HepG2 (cell line): ENCODE results near the gene C1R. TPM values are rescaled to one million over a fixed set of nuclear protein-coding genes. Genes with fewer than 3 reads are reported as not detected.
"Not testable (repeated sequence)": the region's sequence is repeated elsewhere in the genome, so short reads cannot be mapped to it uniquely, and the experiment has no call there.

Experiments used
- ATAC-seq: fragments of 200-7000 bp; cut with Tn5 transposase; 3 replicates; pipeline ENCODE4 v1.9.1; 2020; ENCODE audit warnings: mild to moderate bottlenecking, moderate library complexity
- BruUV-seq: library from RNA; stranded (reverse); fragments of 400-500 nt; replicated peaks from 2 replicates; lab custom pipeline; 2021; lab: Mats Ljungman, UMichigan
- CTCF ChIA-PET: fragments of 300-600 bp; formaldehyde crosslinking; extraction: SDS; loops from one replicate; lab custom pipeline; 2021; ENCODE audit warnings: low total read pairs, inconsistent platforms, low intra/inter-chr PET ratio; lab: Yijun Ruan, JAX
- POLR2A ChIA-PET: fragments of 350-600 bp; sonication (Branson Sonifier 250); formaldehyde crosslinking; loops from one replicate; lab custom pipeline; 2020; ENCODE audit warnings: antibody characterized with exemption, inconsistent platforms; lab: Yijun Ruan, JAX
- DNase-seq: peaks from one replicate; pipeline ENCODE4 v3.0.0-alpha.2; 2015; ENCODE audit warnings: low spot score
- FAIRE-seq: peaks from 3 replicates; lab custom pipeline; 2011; peaks lifted over from hg19 to GRCh38; lab: Jason Lieb, UNC
- H2AFZ ChIP-seq: one replicate; pipeline ENCODE4 v1.6.1; 2011; ENCODE audit warnings: low read length, inconsistent platforms
- H3K27ac ChIP-seq: fragments of 300-600 bp; 3 replicates; pipeline ENCODE4 v1.8.0; 2011; ENCODE audit warnings: mixed run types, mild to moderate bottlenecking, mixed read lengths, low read length, inconsistent platforms; ENCODE audit not compliant: insufficient read depth; ENCODE audit errors: extremely low read length
- H3K27me3 ChIP-seq, 2 experiments: fragments of 200-600 bp in 1 of 2; 2 replicates in 1 of 2; 3 replicates in 1 of 2; pipeline versions ENCODE4 v1.6.0 to v1.8.0; 2011; ENCODE audit warnings: low read length in 2 of 2, mild to moderate bottlenecking in 2 of 2, moderate library complexity in 2 of 2, inconsistent platforms in 1 of 2; ENCODE audit not compliant: insufficient read depth in 2 of 2, control insufficient read depth in 1 of 2
- H3K36me3 ChIP-seq, 2 experiments: fragments of 200-600 bp in 1 of 2; replicated peaks in 1 of 2; 2 replicates in 1 of 2; 3 replicates in 1 of 2; pipeline versions ENCODE4 v1.5.1 to v1.8.0; 2011; ENCODE audit warnings: low read length in 2 of 2, inconsistent platforms in 1 of 2; ENCODE audit not compliant: insufficient read depth in 2 of 2, control insufficient read depth in 1 of 2
- H3K4me1 ChIP-seq: 2 replicates; pipeline ENCODE4 v1.5.1; 2012; ENCODE audit warnings: low read length, inconsistent platforms; ENCODE audit not compliant: insufficient read depth
- H3K4me2 ChIP-seq: 2 replicates; pipeline ENCODE4 v1.6.0; 2011; ENCODE audit warnings: low read depth, low read length, inconsistent platforms
- H3K4me3 ChIP-seq, 3 experiments: fragments of 200-600 bp in 1 of 3; sonication (generic), shearing (Covaris generic) in 1 of 3; replicated peaks in 1 of 3; 2 replicates each; pipeline ENCODE4 v1.5.1; 2011 to 2016; ENCODE audit warnings: low read length in 3 of 3, inconsistent platforms in 2 of 3, low read depth in 2 of 3, mild to moderate bottlenecking in 2 of 3, control low read depth in 1 of 3, mixed read lengths in 1 of 3; ENCODE audit not compliant: insufficient read depth in 1 of 3
- H3K79me2 ChIP-seq: one replicate; pipeline ENCODE4 v1.6.1; 2011; ENCODE audit warnings: low read length, inconsistent platforms; ENCODE audit not compliant: insufficient read depth
- H3K9ac ChIP-seq: 2 replicates; pipeline ENCODE4 v1.6.0; 2011; ENCODE audit warnings: mild to moderate bottlenecking, low read depth, low read length, inconsistent platforms; ENCODE audit not compliant: insufficient read depth
- H3K9me3 ChIP-seq: 2 replicates; pipeline ENCODE4 v1.5.1; 2012; ENCODE audit warnings: mild to moderate bottlenecking, low read length
- H4K20me1 ChIP-seq: 2 replicates; pipeline ENCODE4 v1.6.0; 2011; ENCODE audit warnings: inconsistent platforms, mild to moderate bottlenecking, low read length, moderate library complexity; ENCODE audit not compliant: insufficient read depth
- HMGA1 ChIP-seq: sonication (generic); formaldehyde crosslinking; conservative IDR thresholded peaks from 2 replicates; pipeline ENCODE4 v1.4.0; 2020; ENCODE audit warnings: missing genetic modification reagents
- ZNF121 ChIP-seq: sonication (generic); formaldehyde crosslinking; IDR thresholded peaks from 2 replicates; pipeline ENCODE4 v1.5.0; 2020; ENCODE audit warnings: mild to moderate bottlenecking, missing genetic modification reagents
- ZNF274 ChIP-seq: sonication (generic); formaldehyde crosslinking; IDR thresholded peaks from 2 replicates; pipeline ENCODE4 v1.5.1; 2020; ENCODE audit warnings: mild to moderate bottlenecking, missing genetic modification reagents
- ZNF749 ChIP-seq: sonication (generic); formaldehyde crosslinking; IDR thresholded peaks from 2 replicates; pipeline ENCODE4 v1.8.0; 2022; ENCODE audit warnings: mild to moderate bottlenecking, missing genetic modification reagents, moderate library complexity, borderline replicate concordance
- ZNF788 ChIP-seq: sonication (generic); formaldehyde crosslinking; IDR thresholded peaks from 2 replicates; pipeline ENCODE4 v1.5.0; 2020; ENCODE audit warnings: mild to moderate bottlenecking, missing genetic modification reagents, borderline replicate concordance
- WGBS: methylation state at CpG from one replicate; pipeline ENCODE4 v1.1.6; 2017; ENCODE audit warnings: low lambda C conversion rate; 5-methylcytosine and 5-hydroxymethylcytosine counted together
- in situ Hi-C: cut with HindIII; loops from 2 replicates; pipeline ENCODE4 v1.10.0; 2017; ENCODE audit warnings: low pct_unique_long_range_greater_than_20kb; ENCODE audit not compliant: extremely low pct_ligation_motif_present
- intact Hi-C: fragments of 100-400 bp; cut with micrococcal nuclease; formaldehyde crosslinking; loops from one replicate; pipeline ENCODE4 v1.10.0; 2022; ENCODE audit not compliant: unreplicated experiment
- polyA plus RNA-seq, 8 experiments: library from polyadenylated mRNA; depleted of rRNA in 3 of 8; stranded (reverse) in 7 of 8; unstranded in 1 of 8; fragments of >200 nt; fragmentation: Illumina TruSeq in 4 of 8; extraction: Trizol in 4 of 8; gene quantifications; 2 replicates each; pipeline versions ENCODE4 v1.2.1 to v1.2.3, GENCODE V29; 2011 to 2016; ENCODE audit warnings: low read depth in 4 of 8, missing spikeins in 1 of 8, mixed read lengths in 1 of 8; ENCODE audit not compliant: insufficient read depth in 1 of 8
- total RNA-seq, 5 experiments: library from RNA; depleted of rRNA; stranded (reverse); fragments of >200 nt; fragmentation: Illumina TruSeq; extraction: Trizol; gene quantifications; 2 replicates each; pipeline ENCODE4 v1.2.3, GENCODE V29; 2016; ENCODE audit warnings: low read depth in 1 of 5
- TF ChIP-seq, protein P1 (sequence below): sonication (generic); formaldehyde crosslinking; IDR thresholded peaks from 2 replicates; pipeline ENCODE4 v1.5.0; 2020; ENCODE audit warnings: mild to moderate bottlenecking, missing genetic modification reagents
- TF ChIP-seq, protein P2 (sequence below): sonication (generic); formaldehyde crosslinking; IDR thresholded peaks from 2 replicates; pipeline ENCODE4 v1.5.1; 2020; ENCODE audit warnings: mild to moderate bottlenecking, missing genetic modification reagents, borderline replicate concordance

Gene C1R
- total and polyA plus RNA-seq, 2 of the 13 experiments (the other 11 are each of a cell fraction or from before 2014, with no cell fraction given): 3.5 to 6.5 TPM

- in situ Hi-C loops: loop anchor here (5.0 kb wide), 1 partner anchor 37 kb away; the partner anchor contains the start of gene C1R
- peaks cover 46% of the 10 kb centered on the region for H3K4me1 ChIP-seq
- H3K79me2 ChIP-seq, CTCF ChIA-PET, intact Hi-C loops, POLR2A ChIA-PET, FAIRE-seq: not testable (repeated sequence)
- TF ChIP-seq, protein P1, sequence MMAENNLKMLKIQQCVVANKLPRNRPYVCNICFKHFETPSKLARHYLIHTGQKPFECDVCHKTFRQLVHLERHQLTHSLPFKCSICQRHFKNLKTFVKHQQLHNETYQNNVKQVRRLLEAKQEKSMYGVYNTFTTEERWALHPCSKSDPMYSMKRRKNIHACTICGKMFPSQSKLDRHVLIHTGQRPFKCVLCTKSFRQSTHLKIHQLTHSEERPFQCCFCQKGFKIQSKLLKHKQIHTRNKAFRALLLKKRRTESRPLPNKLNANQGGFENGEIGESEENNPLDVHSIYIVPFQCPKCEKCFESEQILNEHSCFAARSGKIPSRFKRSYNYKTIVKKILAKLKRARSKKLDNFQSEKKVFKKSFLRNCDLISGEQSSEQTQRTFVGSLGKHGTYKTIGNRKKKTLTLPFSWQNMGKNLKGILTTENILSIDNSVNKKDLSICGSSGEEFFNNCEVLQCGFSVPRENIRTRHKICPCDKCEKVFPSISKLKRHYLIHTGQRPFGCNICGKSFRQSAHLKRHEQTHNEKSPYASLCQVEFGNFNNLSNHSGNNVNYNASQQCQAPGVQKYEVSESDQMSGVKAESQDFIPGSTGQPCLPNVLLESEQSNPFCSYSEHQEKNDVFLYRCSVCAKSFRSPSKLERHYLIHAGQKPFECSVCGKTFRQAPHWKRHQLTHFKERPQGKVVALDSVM (CRISPR knock-in tag): peak; percentile 74
- peak; percentile 69 for TF ChIP-seq ZNF121
- TF ChIP-seq, all 625 proteins: peak for 2; not testable (repeated sequence) for 623
- BruUV-seq, H3K27me3 ChIP-seq, H3K9me3 ChIP-seq, H3K4me2 ChIP-seq, H3K36me3 ChIP-seq, H4K20me1 ChIP-seq, ATAC-seq, H3K4me3 ChIP-seq, H3K27ac ChIP-seq, H3K9ac ChIP-seq, H2AFZ ChIP-seq, DNase-seq: not testable (repeated sequence)
- 72% methylated on average over 2 of the region's 2 CpGs for WGBS
Observed at GRCh38 chr12:7055736-7056135, 36.5 kb downstream of the C1R start.

GRCh38 chr12:7054925-7055324, 37.3 kb downstream of the C1R start:
- no peaks in the 10 kb centered on the region for H4K20me1 ChIP-seq
- ChIA-PET CTCF (no interaction called here), POLR2A (no interaction called here)
- 50% methylated on average over 4 of the region's 4 CpGs for WGBS
- no peaks in the 10 kb centered on the region for H3K9me3 ChIP-seq
- DNase-seq: no peak
- no peak overlapping the region for H2AFZ ChIP-seq
- no peak for FAIRE-seq
- no TSS peak for BruUV-seq
- H3K4me1 ChIP-seq: peaks cover 38% of the 10 kb centered on the region
- no peak overlapping the region for H3K9ac ChIP-seq
- H3K27me3 ChIP-seq: 0 out of 5 replicates have a peak, but pooled peaks cover 0 to 3% of the 10 kb centered on the region in 2 experiments
- no peak for TF ChIP-seq HMGA1 (CRISPR knock-in tag)
- TF ChIP-seq ZNF274 (CRISPR knock-in tag): no peak
- no peak for TF ChIP-seq ZNF788
- TF ChIP-seq, protein P2, sequence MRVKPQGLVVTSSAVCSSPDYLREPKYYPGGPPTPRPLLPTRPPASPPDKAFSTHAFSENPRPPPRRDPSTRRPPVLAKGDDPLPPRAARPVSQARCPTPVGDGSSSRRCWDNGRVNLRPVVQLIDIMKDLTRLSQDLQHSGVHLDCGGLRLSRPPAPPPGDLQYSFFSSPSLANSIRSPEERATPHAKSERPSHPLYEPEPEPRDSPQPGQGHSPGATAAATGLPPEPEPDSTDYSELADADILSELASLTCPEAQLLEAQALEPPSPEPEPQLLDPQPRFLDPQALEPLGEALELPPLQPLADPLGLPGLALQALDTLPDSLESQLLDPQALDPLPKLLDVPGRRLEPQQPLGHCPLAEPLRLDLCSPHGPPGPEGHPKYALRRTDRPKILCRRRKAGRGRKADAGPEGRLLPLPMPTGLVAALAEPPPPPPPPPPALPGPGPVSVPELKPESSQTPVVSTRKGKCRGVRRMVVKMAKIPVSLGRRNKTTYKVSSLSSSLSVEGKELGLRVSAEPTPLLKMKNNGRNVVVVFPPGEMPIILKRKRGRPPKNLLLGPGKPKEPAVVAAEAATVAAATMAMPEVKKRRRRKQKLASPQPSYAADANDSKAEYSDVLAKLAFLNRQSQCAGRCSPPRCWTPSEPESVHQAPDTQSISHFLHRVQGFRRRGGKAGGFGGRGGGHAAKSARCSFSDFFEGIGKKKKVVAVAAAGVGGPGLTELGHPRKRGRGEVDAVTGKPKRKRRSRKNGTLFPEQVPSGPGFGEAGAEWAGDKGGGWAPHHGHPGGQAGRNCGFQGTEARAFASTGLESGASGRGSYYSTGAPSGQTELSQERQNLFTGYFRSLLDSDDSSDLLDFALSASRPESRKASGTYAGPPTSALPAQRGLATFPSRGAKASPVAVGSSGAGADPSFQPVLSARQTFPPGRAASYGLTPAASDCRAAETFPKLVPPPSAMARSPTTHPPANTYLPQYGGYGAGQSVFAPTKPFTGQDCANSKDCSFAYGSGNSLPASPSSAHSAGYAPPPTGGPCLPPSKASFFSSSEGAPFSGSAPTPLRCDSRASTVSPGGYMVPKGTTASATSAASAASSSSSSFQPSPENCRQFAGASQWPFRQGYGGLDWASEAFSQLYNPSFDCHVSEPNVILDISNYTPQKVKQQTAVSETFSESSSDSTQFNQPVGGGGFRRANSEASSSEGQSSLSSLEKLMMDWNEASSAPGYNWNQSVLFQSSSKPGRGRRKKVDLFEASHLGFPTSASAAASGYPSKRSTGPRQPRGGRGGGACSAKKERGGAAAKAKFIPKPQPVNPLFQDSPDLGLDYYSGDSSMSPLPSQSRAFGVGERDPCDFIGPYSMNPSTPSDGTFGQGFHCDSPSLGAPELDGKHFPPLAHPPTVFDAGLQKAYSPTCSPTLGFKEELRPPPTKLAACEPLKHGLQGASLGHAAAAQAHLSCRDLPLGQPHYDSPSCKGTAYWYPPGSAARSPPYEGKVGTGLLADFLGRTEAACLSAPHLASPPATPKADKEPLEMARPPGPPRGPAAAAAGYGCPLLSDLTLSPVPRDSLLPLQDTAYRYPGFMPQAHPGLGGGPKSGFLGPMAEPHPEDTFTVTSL: no peak
- TF ChIP-seq ZNF749 (CRISPR knock-in tag): no peak
- intact Hi-C loops (no loop called here), in situ Hi-C loops (loop anchor here (5.0 kb wide), 1 partner anchor 37 kb away; the partner anchor contains the start of gene C1R)
- H3K4me2 ChIP-seq: no peak overlapping the region
- no peak for ATAC-seq
- no peaks in the 10 kb centered on the region for H3K79me2 ChIP-seq
- H3K36me3 ChIP-seq: no peaks in the 10 kb centered on the region
- no peak overlapping the region for H3K27ac ChIP-seq
- H3K4me3 ChIP-seq: no peak overlapping the region
